Measurements from ENCODE around the gene MAPRE3. TPM values are rescaled to one million over a fixed set of nuclear protein-coding genes. Genes with fewer than 3 reads are reported as not detected.

MAPRE3 gene
- total RNA-seq, 2 donors from 2014 or later: 9.3 to 15.8 TPM

DNA sequence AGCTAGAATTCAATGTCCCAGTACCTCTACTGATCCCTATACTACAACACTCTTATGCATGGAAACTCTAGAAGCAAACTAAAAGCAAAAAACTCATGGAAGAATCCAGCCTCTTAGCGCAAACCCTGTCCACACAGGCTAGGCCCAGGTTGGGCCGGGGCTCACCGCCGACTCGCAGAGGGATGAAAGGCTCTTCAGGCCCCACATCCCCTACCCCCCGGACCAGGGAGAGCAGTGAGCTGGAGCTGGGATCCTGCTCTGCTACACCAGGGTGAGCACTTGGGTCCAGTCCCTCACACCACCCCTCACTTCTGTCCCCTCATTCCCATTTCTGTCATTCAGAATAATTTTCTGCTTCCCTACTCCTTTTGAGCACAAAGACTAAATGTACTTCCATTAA is 99.0 kb downstream of the MAPRE3 start:
- Histone ChIP-seq H3K9me3 (no peaks in the 10 kb centered on the region), H3K4me1 (peaks cover 31% of the 10 kb centered on the region), H3K27me3 (no peaks in the 10 kb centered on the region), H3K27ac (no peak overlapping the region), H3K4me3 (no peak overlapping the region), H3K36me3 (replicated peaks in 1 of 2; ENCODE audit: insufficient read depth in 1 of 2, low read depth in 2 of 2) (no peaks in the 10 kb centered on the region)
- intact Hi-C loops (cut with DNase I): no loop called here
- DNase-seq (no peak), ATAC-seq (no peak)
- TF ChIP-seq, protein P1, sequence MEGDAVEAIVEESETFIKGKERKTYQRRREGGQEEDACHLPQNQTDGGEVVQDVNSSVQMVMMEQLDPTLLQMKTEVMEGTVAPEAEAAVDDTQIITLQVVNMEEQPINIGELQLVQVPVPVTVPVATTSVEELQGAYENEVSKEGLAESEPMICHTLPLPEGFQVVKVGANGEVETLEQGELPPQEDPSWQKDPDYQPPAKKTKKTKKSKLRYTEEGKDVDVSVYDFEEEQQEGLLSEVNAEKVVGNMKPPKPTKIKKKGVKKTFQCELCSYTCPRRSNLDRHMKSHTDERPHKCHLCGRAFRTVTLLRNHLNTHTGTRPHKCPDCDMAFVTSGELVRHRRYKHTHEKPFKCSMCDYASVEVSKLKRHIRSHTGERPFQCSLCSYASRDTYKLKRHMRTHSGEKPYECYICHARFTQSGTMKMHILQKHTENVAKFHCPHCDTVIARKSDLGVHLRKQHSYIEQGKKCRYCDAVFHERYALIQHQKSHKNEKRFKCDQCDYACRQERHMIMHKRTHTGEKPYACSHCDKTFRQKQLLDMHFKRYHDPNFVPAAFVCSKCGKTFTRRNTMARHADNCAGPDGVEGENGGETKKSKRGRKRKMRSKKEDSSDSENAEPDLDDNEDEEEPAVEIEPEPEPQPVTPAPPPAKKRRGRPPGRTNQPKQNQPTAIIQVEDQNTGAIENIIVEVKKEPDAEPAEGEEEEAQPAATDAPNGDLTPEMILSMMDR (IDR thresholded peaks at IDR 0.05): no peak
- TF ChIP-seq POLR2A (IDR thresholded peaks at IDR 0.05): no peak
- WGBS, 2 donors: 90 to 91% methylated on average over 2 to 6 of the region's 6 CpGs

DNA sequence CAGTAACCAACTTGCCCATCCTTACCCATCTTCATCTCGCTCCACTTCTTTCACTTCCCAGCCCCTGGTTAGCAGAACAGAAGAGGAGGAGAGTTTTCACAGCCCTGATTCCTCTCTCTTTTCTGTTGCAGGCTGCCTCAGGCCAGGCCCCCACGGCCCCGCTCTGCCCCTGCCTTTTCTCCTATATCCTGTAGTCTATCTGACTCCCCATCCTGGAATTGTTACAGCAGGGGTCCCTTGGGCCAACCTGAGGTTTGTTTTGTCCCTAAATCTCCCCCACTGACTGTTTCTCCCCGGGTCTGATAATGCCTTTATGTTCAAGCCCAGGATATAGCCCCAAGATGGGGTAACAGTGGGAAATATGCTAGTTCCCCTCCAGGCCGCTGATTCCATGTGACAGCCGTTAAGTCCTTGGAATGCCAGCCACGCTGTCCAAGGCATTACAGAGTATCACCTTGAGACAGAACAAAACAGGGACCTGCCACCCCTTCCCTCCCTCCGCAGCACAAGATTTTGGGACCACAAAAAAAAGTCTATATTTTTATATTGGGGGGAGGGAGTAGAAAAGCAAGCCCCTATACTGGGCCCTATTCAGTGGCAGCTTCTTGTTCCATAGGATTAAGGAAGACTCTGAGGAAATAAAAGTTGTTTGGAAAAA is 99.7 kb downstream of the MAPRE3 start:
- DNase-seq (no peak), ATAC-seq (no peak)
- Histone ChIP-seq H3K36me3 (replicated peaks in 1 of 2; ENCODE audit: insufficient read depth in 1 of 2, low read depth in 2 of 2) (no peaks in the 10 kb centered on the region), H3K27ac (no peak overlapping the region), H3K4me3 (peak overlapping the region in 1 of 2 donors; percentile 73), H3K4me1 (peaks cover 31% of the 10 kb centered on the region), H3K9me3 (no peaks in the 10 kb centered on the region), H3K27me3 (no peaks in the 10 kb centered on the region)
- 68 to 69% methylated on average over 8 of the region's 8 CpGs for WGBS, 2 donors
- no peak for TF ChIP-seq POLR2A (IDR thresholded peaks at IDR 0.05)
- TF ChIP-seq, protein P1 (IDR thresholded peaks at IDR 0.05): no peak
- intact Hi-C loops (cut with DNase I): no loop called here

DNA sequence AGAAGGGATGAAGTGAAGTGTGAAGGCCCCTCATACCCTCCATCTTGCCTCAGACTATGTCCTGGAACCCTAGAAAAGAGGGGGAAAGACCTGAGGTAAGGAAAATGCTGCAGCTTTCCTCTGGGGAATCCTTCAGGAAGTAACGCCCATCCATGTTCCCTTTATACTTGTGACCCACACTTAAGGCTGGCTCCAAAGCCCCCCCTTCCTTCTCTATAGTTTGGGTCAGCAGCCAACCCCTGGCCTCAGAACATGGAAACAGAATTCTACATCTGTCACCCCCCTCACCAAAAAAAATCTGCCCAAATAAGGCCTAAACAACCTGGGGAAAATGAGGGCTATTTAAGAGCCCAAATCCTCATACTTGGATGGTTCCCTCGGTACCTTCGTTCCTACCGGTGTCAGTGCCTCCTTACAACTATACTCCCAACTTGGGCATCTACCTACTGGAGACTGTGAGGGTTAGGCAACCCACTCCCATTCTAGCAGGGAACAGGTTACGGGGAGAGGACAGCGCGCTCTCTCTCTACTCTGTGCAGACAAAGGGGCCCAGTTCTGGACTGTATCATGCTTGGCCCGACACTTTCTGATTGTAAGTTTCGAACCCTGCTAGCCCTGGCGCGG is 100.3 kb downstream of the MAPRE3 start:
- Histone ChIP-seq H3K9me3 (no peaks in the 10 kb centered on the region), H3K4me1 (peaks cover 31% of the 10 kb centered on the region), H3K27me3 (no peaks in the 10 kb centered on the region), H3K36me3 (replicated peaks in 1 of 2; ENCODE audit: insufficient read depth in 1 of 2, low read depth in 2 of 2) (no peaks in the 10 kb centered on the region), H3K4me3 (peak overlapping the region; percentile 73 to 96), H3K27ac (peak overlapping the region; percentile 59 to 92 (median 80))
- TF ChIP-seq, protein P1 (IDR thresholded peaks at IDR 0.05): no peak
- TF ChIP-seq POLR2A (IDR thresholded peaks at IDR 0.05): no peak
- no peak for DNase-seq
- WGBS, 2 donors: 1 to 4% methylated on average over 8 to 11 of the region's 11 CpGs
- intact Hi-C loops (cut with DNase I): no loop called here
- no peak for ATAC-seq

DNA sequence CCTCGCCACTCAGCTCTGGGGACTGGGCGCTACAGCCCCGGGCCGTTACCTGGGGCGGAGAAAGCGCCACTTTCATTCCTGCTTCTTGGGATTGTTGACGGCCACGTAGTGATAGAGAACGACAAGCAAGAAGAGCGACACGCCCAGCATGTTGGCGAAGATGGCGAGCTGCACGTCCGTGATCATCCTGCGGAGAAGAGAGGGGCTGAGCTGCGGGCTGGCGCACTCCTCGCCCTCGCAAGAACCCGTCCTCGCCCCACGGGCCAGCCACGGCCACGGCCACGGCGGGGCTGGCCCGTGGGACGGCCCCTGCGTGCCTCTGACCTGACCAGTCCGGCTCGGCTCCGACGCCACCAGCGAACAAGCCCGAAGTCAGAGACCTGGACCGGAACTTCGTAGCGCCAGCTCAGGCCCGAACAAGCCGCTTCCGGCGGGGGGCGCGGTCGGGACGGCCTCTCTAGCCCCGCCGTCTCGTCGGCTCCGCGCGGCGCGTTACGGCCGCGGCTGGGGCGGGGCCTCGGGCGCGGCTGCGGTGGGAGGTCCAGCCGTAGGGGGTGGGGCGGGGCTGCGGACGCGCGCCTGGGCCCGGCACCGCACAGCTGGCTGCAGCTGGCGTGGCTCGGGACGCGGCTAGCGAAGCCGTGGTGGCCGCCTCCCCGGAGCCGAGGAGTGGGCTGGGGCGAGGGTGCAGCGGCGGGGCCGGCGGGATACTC is 101.0 kb downstream of the MAPRE3 start, which contains the start of gene OST4:
OST4 (minus strand) TSS at position 378 of the 713 bp plus-strand sequence.
- H3K4me3 ChIP-seq: peak within 1 kb of the TSS; percentile 73 to 96
- no peaks in the 10 kb centered on the region for H3K27me3 ChIP-seq
- peaks cover 31% of the 10 kb centered on the region for H3K4me1 ChIP-seq
- no peaks in the 10 kb centered on the region for H3K36me3 ChIP-seq (replicated peaks in 1 of 2; ENCODE audit: insufficient read depth in 1 of 2, low read depth in 2 of 2)
- ATAC-seq (peak; percentile 97), DNase-seq (peak; percentile 94 to 96 (median 94))
- intact Hi-C loops (cut with DNase I): no loop called here
- H3K9me3 ChIP-seq: no peaks in the 10 kb centered on the region
- WGBS, 2 donors: 0% methylated on average over 5 to 85 of the region's 86 CpGs
- peak within 1 kb of the TSS; percentile 73 to 92 (median 80) for H3K27ac ChIP-seq
- TF ChIP-seq, protein P1 (IDR thresholded peaks at IDR 0.05): peak in 1 of 7 experiments; percentile 31
- TF ChIP-seq POLR2A (IDR thresholded peaks at IDR 0.05): peak; percentile 64 to 73 (median 69)

All from body of pancreas (tissue), 4 donors.